HL-60 (cell line): ENCODE measurements around the gene STN1.

ENCODE experiments used
- GABPA ChIP-seq: IDR thresholded peaks from 2 replicates; pipeline ENCODE4 v1.6.1; 2012; ENCODE audit warnings: low read depth
- POLR2AphosphoS5 ChIP-seq: IDR thresholded peaks from 2 replicates; pipeline ENCODE4 v1.6.1; 2012; ENCODE audit warnings: low read depth
- TF ChIP-seq, protein P1 (sequence below): IDR thresholded peaks from one replicate; pipeline ENCODE4 v1.5.1; 2011; ENCODE audit warnings: low read length, control low read depth, inconsistent platforms; ENCODE audit not compliant: insufficient read depth
- TF ChIP-seq, protein P2 (sequence below): IDR thresholded peaks from 2 replicates; pipeline ENCODE4 v1.6.1; 2012; ENCODE audit warnings: low read depth; ENCODE audit not compliant: insufficient replicate concordance

DNA sequence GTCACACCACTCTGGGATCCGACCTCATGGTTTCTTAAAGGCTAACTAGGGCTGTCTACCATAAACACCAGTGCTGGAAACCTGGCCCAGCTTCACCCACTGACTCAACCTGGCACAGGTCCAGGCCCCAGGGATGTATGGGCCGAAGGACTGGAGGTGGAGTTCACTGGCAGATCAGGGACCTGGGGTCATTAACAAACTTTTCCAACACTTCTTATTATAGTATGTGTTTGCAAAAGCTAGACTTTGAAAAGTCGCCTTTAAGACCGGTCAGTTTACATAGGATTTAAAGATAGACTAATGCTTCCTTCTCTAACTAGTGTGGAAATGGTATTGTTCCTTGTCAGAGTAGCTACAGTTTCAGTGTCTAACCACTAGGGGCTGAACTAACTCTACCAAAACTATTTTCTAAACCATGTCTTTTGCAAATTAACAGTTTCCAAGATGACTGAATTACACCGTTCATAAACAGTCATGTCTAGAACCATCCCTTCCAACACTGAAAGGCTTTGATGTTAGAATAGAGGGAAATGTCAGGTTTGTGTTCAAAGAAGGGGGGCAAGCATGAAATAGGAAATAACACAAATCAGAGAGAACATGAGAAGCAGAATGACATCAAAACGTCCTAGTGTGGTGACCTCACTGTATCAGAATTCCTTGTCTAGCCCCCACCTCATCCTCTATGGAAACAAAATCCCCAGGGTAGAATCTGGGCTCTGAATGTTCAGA is 29.7 kb downstream of the STN1 start:
- TF ChIP-seq, protein P1, sequence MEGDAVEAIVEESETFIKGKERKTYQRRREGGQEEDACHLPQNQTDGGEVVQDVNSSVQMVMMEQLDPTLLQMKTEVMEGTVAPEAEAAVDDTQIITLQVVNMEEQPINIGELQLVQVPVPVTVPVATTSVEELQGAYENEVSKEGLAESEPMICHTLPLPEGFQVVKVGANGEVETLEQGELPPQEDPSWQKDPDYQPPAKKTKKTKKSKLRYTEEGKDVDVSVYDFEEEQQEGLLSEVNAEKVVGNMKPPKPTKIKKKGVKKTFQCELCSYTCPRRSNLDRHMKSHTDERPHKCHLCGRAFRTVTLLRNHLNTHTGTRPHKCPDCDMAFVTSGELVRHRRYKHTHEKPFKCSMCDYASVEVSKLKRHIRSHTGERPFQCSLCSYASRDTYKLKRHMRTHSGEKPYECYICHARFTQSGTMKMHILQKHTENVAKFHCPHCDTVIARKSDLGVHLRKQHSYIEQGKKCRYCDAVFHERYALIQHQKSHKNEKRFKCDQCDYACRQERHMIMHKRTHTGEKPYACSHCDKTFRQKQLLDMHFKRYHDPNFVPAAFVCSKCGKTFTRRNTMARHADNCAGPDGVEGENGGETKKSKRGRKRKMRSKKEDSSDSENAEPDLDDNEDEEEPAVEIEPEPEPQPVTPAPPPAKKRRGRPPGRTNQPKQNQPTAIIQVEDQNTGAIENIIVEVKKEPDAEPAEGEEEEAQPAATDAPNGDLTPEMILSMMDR = peak; percentile 79
- TF ChIP-seq POLR2AphosphoS5 = no peak
- TF ChIP-seq GABPA = no peak
- TF ChIP-seq, protein P2, sequence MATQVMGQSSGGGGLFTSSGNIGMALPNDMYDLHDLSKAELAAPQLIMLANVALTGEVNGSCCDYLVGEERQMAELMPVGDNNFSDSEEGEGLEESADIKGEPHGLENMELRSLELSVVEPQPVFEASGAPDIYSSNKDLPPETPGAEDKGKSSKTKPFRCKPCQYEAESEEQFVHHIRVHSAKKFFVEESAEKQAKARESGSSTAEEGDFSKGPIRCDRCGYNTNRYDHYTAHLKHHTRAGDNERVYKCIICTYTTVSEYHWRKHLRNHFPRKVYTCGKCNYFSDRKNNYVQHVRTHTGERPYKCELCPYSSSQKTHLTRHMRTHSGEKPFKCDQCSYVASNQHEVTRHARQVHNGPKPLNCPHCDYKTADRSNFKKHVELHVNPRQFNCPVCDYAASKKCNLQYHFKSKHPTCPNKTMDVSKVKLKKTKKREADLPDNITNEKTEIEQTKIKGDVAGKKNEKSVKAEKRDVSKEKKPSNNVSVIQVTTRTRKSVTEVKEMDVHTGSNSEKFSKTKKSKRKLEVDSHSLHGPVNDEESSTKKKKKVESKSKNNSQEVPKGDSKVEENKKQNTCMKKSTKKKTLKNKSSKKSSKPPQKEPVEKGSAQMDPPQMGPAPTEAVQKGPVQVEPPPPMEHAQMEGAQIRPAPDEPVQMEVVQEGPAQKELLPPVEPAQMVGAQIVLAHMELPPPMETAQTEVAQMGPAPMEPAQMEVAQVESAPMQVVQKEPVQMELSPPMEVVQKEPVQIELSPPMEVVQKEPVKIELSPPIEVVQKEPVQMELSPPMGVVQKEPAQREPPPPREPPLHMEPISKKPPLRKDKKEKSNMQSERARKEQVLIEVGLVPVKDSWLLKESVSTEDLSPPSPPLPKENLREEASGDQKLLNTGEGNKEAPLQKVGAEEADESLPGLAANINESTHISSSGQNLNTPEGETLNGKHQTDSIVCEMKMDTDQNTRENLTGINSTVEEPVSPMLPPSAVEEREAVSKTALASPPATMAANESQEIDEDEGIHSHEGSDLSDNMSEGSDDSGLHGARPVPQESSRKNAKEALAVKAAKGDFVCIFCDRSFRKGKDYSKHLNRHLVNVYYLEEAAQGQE = no peak
